ENCODE measurements around the gene E2F1. TPM values are rescaled to one million over a fixed set of nuclear protein-coding genes. Genes with fewer than 3 reads are reported as not detected.

E2F1 gene
- total and polyA plus RNA-seq, 10 donors, result 2.5 to 6.9 (median 5.0) TPM

GRCh38 chr20:33627577-33628216, 58.5 kb downstream of the E2F1 start:
- Histone ChIP-seq H3K27me3 (replicated peaks in 1 of 7) (no peaks in the 10 kb centered on the region), H3K9me3 (no peaks in the 10 kb centered on the region), H3K4me3 (no peak overlapping the region), H3K4me1 (peaks cover 0 to 10% (median 0%) of the 10 kb centered on the region in 6 donors), H3K27ac (no peak overlapping the region), H3K36me3 (peaks cover 3 to 99% (median 68%) of the 10 kb centered on the region in 6 donors)
- no peak for DNase-seq
- intact Hi-C loops (cut with DNase I; ENCODE audit: low total_unique reads), result no loop called here
- WGBS, 5 donors, result 96 to 99% (median 97%) methylated on average over 4 of the region's 4 CpGs
- TF ChIP-seq POLR2A (IDR thresholded peaks at IDR 0.05) (no peak), POLR2AphosphoS5 (IDR thresholded peaks at IDR 0.05) (no peak), CTCF (IDR thresholded peaks at IDR 0.05 in 8 of 11, conservative IDR thresholded peaks at IDR 0.05 in 3 of 11) (no peak)

- intact Hi-C loops (cut with DNase I; ENCODE audit: low total_unique reads), result no loop called here
- Histone ChIP-seq H3K27me3 (replicated peaks in 1 of 7) (no peaks in the 10 kb centered on the region), H3K4me1 (peaks cover 0 to 10% (median 0%) of the 10 kb centered on the region in 6 donors), H3K9me3 (no peaks in the 10 kb centered on the region), H3K4me3 (no peak overlapping the region), H3K27ac (no peak overlapping the region), H3K36me3 (peaks cover 3 to 99% (median 61%) of the 10 kb centered on the region in 6 donors)
- no peak for DNase-seq
- WGBS, 5 donors, result 93 to 97% (median 97%) methylated on average over 4 of the region's 4 CpGs
- TF ChIP-seq POLR2A (IDR thresholded peaks at IDR 0.05), result no peak
- no peak for TF ChIP-seq CTCF (IDR thresholded peaks at IDR 0.05 in 8 of 11, conservative IDR thresholded peaks at IDR 0.05 in 3 of 11)
- no peak for TF ChIP-seq POLR2AphosphoS5 (IDR thresholded peaks at IDR 0.05)
These were observed 60.0 kb downstream of the E2F1 start for GRCh38 chr20:33626190-33626589.

Other genes starting within 250 kb of the E2F1 start
- 1 to 10 TPM; 2.4 to 8.7 (median 3.9) TPM for gene SNTA1, start 242.6 kb downstream of the E2F1 start, total RNA-seq
- gene SNTA1, start 242.6 kb downstream of the E2F1 start, polyA plus RNA-seq, result 1 to 10 TPM; 4.3 to 6.3 (median 5.9) TPM
- gene CBFA2T2, start 196.3 kb downstream of the E2F1 start, total RNA-seq, result 10 to 100 TPM; 17.0 to 25.4 (median 18.9) TPM
- gene CBFA2T2, start 196.3 kb downstream of the E2F1 start, polyA plus RNA-seq, result 1 to 10 TPM; 3.3 to 6.9 (median 4.8) TPM
- gene C20orf144, start 24.1 kb downstream of the E2F1 start, total RNA-seq, result under 1 TPM in 1 of 7 donors, not detected in 6; 0.14 TPM
- under 1 TPM in 2 of 3 donors, not detected in 1; 0.06 to 0.09 TPM for gene C20orf144, start 24.1 kb downstream of the E2F1 start, polyA plus RNA-seq
- 1 to 10 TPM; 1.1 to 3.5 (median 2.0) TPM for gene ACTL10, start 19.4 kb downstream of the E2F1 start, total RNA-seq
- 1 to 10 TPM; 1.3 to 3.5 (median 2.9) TPM for gene ACTL10, start 19.4 kb downstream of the E2F1 start, polyA plus RNA-seq
- 10 to 100 TPM; 14.0 to 39.0 (median 18.8) TPM for gene NECAB3, start 12.0 kb downstream of the E2F1 start, total RNA-seq
- gene NECAB3, start 12.0 kb downstream of the E2F1 start, polyA plus RNA-seq, result 10 to 100 TPM in 2 of 3 donors, 1 to 10 TPM in 1; 8.6 to 22.7 (median 11.0) TPM
- gene PXMP4, start 33.9 kb upstream of the E2F1 start, total RNA-seq, result 10 to 100 TPM in 1 of 7 donors, 1 to 10 TPM in 6; 6.1 to 14.4 (median 7.5) TPM
- gene PXMP4, start 33.9 kb upstream of the E2F1 start, polyA plus RNA-seq, result 1 to 10 TPM; 2.1 to 3.4 (median 3.4) TPM
- gene ZNF341, start 45.6 kb upstream of the E2F1 start, total RNA-seq, result 1 to 10 TPM; 3.3 to 6.7 (median 4.4) TPM
- 1 to 10 TPM; 2.3 to 5.9 (median 4.9) TPM for gene ZNF341, start 45.6 kb upstream of the E2F1 start, polyA plus RNA-seq
- gene CHMP4B, start 125.0 kb upstream of the E2F1 start, total RNA-seq, result 10 to 100 TPM; 44.9 to 79.1 (median 71.8) TPM
- gene CHMP4B, start 125.0 kb upstream of the E2F1 start, polyA plus RNA-seq, result 100 to 1,000 TPM in 1 of 3 donors, 10 to 100 TPM in 2; 75.0 to 118 (median 89.9) TPM

All from spleen (tissue), 11 donors.